Spleen (tissue), 11 donors: ENCODE data around the gene C19orf44. TPM values are rescaled to one million over a fixed set of nuclear protein-coding genes. Genes with fewer than 3 reads are reported as not detected.

Source experiments
- DNase-seq: peaks from one replicate; pipeline ENCODE4 v3.0.0-alpha.2; 2020
- H3K27ac ChIP-seq, 8 donors: fragments of 200-600 bp; sonication (generic) in 7 of 8; 1 replicate in 4 of 8; 2 replicates in 4 of 8; pipeline versions ENCODE4 v1.5.0 to v1.8.0; 2016 to 2021; ENCODE audit warnings: inconsistent platforms in 4 of 8, mild to moderate bottlenecking in 4 of 8, moderate library complexity in 1 of 8
- H3K27me3 ChIP-seq, 7 donors: fragments of 200-600 bp; sonication (generic) in 6 of 7; replicated peaks in 1 of 7; 1 replicate in 4 of 7; 2 replicates in 3 of 7; pipeline versions ENCODE4 v1.5.0 to v1.8.0; 2016 to 2021; ENCODE audit warnings: inconsistent platforms in 3 of 7, mild to moderate bottlenecking in 1 of 7
- H3K36me3 ChIP-seq, 6 donors: fragments of 200-600 bp; sonication (generic) in 5 of 6; 1 replicate in 4 of 6; 2 replicates in 2 of 6; pipeline versions ENCODE4 v1.5.0 to v1.8.0; 2016 to 2021; ENCODE audit warnings: inconsistent platforms in 2 of 6
- H3K4me1 ChIP-seq, 6 donors: fragments of 200-600 bp; sonication (generic) in 5 of 6; 1 replicate in 3 of 6; 2 replicates in 3 of 6; pipeline versions ENCODE4 v1.5.0 to v1.8.0; 2016 to 2021; ENCODE audit warnings: inconsistent platforms in 3 of 6
- H3K4me3 ChIP-seq, 8 donors: fragments of 200-600 bp; sonication (generic) in 7 of 8; 1 replicate in 4 of 8; 2 replicates in 4 of 8; pipeline versions ENCODE4 v1.5.0 to v1.8.0; 2016 to 2021; ENCODE audit warnings: inconsistent platforms in 4 of 8, mild to moderate bottlenecking in 4 of 8, moderate library complexity in 2 of 8
- H3K9me3 ChIP-seq, 8 donors: fragments of 200-600 bp; sonication (generic) in 7 of 8; 1 replicate in 4 of 8; 2 replicates in 4 of 8; pipeline versions ENCODE4 v1.5.0 to v1.8.0; 2016 to 2021; ENCODE audit warnings: inconsistent platforms in 4 of 8
- POLR2A ChIP-seq, 3 donors: fragments of 450-650 bp; IDR thresholded peaks; one replicate each; pipeline ENCODE4 v1.5.1; 2017; ENCODE audit warnings: antibody characterized with exemption in 3 of 3, mild to moderate bottlenecking in 1 of 3
- POLR2AphosphoS5 ChIP-seq, 3 donors: sonication (generic); formaldehyde crosslinking; IDR thresholded peaks; one replicate each; pipeline ENCODE4 v1.5.1; 2017; ENCODE audit warnings: antibody characterized with exemption in 3 of 3
- WGBS, 5 donors: extraction: QIAGEN DNeasy Blood & Tissue Kit in 3 of 5; methylation state at CpG; one replicate each; pipeline versions ENCODE4 v1.1.5 to v1.1.7; 2013 to 2018; 5-methylcytosine and 5-hydroxymethylcytosine counted together
- intact Hi-C: fragments of 100-400 bp; cut with DNase I; formaldehyde crosslinking; loops from one replicate; pipeline ENCODE4 v1.15.0; 2023; ENCODE audit warnings: low total_unique reads
- polyA plus RNA-seq, 3 donors: library from polyadenylated mRNA; stranded (reverse); fragments of 200-250 nt; gene quantifications; one replicate each; pipeline ENCODE4 v1.2.1, GENCODE V29; 2013
- total RNA-seq, 7 donors: library from RNA; depleted of rRNA in 3 of 7; stranded (reverse); fragments of >200 nt in 3 of 7; fragmentation: NEBNext Ultra II Directional in 4 of 7; extraction: Animal tissue kit (Norgen Biotek cat#: 25700) in 4 of 7; gene quantifications; one replicate each; pipeline versions ENCODE4 v1.1.0 to v1.2.1, GENCODE V29; 2016 to 2021
- TF ChIP-seq, protein P1 (sequence below), 11 experiments: fragments of 200-600 bp in 7 of 11; fragments of 450-650 bp in 4 of 11; sonication (generic) in 4 of 11; IDR thresholded peaks in 8 of 11; conservative IDR thresholded peaks in 3 of 11; 1 replicate in 7 of 11; 2 replicates in 4 of 11; pipeline versions ENCODE4 v1.4.0 to v1.8.0; 2016 to 2021; ENCODE audit warnings: antibody characterized with exemption in 11 of 11, inconsistent platforms in 4 of 11, mild to moderate bottlenecking in 1 of 11
- donor health status: healthy with polysubstance abuse.
- donor health status: DM: no; HTN: no; CAD: no; lungs with moderate emphysema.
- donor health status: DM: no; HTN: no; CAD: no.
- donor health status: Bipolar disorder and iron deficiency.
- donor health status: healthy.
- donor health status: DM: no; HTN: no; CAD: no.
- donor health status: DM: yes; HTN: yes; CAD: no.

The C19orf44 gene
- total and polyA plus RNA-seq, 10 donors: 2.3 to 7.5 (median 4.4) TPM

DNA sequence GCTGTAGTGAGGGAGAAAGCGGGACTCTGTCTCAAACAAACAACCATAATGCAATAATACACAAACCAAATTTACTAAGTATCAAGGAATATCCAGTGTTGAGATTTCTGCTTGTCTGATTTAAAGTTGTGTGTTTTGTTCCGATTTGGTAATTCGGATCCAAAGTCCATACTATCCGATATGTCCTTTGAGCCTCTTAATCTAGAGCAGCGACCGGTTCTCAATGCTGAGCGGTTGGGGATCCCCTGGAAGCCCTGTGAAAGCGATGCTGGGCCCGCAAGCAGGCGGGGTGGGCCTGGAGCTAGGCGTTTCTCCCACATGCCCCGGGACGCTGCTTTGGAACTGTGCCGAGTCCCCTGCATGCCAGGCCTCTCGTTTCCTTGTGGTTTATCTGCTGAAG, 20.2 kb downstream of the C19orf44 start:
- DNase-seq: no peak
- no peak overlapping the region for H3K27ac ChIP-seq
- TF ChIP-seq POLR2A (IDR thresholded peaks at IDR 0.05) (no peak), POLR2AphosphoS5 (IDR thresholded peaks at IDR 0.05) (no peak)
- TF ChIP-seq, protein P1, sequence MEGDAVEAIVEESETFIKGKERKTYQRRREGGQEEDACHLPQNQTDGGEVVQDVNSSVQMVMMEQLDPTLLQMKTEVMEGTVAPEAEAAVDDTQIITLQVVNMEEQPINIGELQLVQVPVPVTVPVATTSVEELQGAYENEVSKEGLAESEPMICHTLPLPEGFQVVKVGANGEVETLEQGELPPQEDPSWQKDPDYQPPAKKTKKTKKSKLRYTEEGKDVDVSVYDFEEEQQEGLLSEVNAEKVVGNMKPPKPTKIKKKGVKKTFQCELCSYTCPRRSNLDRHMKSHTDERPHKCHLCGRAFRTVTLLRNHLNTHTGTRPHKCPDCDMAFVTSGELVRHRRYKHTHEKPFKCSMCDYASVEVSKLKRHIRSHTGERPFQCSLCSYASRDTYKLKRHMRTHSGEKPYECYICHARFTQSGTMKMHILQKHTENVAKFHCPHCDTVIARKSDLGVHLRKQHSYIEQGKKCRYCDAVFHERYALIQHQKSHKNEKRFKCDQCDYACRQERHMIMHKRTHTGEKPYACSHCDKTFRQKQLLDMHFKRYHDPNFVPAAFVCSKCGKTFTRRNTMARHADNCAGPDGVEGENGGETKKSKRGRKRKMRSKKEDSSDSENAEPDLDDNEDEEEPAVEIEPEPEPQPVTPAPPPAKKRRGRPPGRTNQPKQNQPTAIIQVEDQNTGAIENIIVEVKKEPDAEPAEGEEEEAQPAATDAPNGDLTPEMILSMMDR (IDR thresholded peaks at IDR 0.05 in 8 of 11, conservative IDR thresholded peaks at IDR 0.05 in 3 of 11): no peak
- H3K4me3 ChIP-seq: no peak overlapping the region
- no peaks in the 10 kb centered on the region for H3K27me3 ChIP-seq
- H3K4me1 ChIP-seq: peaks cover 0 to 16% (median 6%) of the 10 kb centered on the region in 6 donors
- H3K9me3 ChIP-seq: no peaks in the 10 kb centered on the region
- peaks cover 5 to 90% (median 51%) of the 10 kb centered on the region in 6 donors for H3K36me3 ChIP-seq
- intact Hi-C loops: no loop called here
- WGBS, 5 donors: 89 to 92% (median 92%) methylated on average over 15 of the region's 15 CpGs

DNA sequence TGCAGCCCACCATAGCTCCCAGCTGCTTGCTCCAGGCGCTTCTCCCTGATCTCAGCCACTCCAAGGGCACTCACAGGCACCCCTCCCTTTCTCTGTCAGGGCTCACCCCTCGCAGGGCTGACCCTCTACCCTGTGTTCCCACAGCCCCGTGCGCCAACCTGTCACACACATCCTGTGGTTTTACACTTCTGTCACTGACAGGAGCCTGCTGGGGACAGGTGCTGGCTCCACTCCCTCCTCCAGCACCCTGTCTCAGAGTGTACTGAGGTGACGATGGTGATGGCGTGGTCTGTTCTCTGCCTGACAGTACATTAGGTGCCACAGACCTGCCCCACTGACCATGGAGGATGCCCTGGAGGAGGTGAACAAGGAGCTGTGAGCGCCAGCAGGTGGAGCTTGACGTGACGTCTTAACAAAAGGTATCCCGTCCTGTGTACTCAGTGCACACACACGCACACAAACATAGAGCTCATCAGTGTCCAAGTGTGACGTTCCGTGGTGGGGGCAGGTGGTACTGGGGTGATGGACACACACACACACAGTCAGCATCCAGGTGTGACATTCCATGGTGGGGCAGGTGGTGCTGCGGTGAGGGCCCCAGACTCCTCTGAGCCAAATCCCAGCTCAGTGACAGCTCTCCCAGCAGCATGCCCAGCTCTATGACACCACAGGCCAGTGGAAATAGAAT, 20.9 kb downstream of the C19orf44 start:
- Histone ChIP-seq H3K27me3 (no peaks in the 10 kb centered on the region), H3K4me1 (peaks cover 0 to 16% (median 6%) of the 10 kb centered on the region in 6 donors), H3K9me3 (no peaks in the 10 kb centered on the region), H3K4me3 (no peak overlapping the region), H3K27ac (peak overlapping the region in 1 of 8 donors; percentile 27), H3K36me3 (peaks cover 5 to 91% (median 58%) of the 10 kb centered on the region in 6 donors)
- DNase-seq: no peak
- 75 to 81% (median 80%) methylated on average over 11 to 14 of the region's 14 CpGs for WGBS, 5 donors
- TF ChIP-seq POLR2A (IDR thresholded peaks at IDR 0.05) (no peak), POLR2AphosphoS5 (IDR thresholded peaks at IDR 0.05) (peak in 1 of 3 donors; percentile 21)
- intact Hi-C loops: no loop called here

DNA sequence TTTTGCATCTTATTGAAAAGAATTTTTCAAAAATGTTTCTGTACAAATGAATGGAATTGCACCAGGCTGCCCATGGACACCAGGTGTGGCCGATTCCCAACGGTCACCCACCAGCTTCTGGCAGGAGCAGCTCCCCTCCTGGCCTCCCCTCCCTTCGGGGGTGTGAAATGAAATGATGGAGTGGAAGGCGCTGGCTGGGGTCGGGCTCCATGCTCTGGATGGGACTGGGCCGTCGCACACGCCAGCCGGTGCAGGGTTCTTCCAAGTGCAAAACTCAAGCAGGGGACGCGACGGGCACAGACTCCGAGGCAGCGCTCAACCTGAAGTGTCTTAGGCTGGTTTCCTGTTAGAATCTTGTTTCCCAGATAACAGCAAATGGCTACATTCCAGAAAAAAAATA, 21.9 kb downstream of the C19orf44 start:
- DNase-seq: no peak
- H3K4me3 ChIP-seq: no peak overlapping the region
- H3K36me3 ChIP-seq: peaks cover 8 to 91% (median 66%) of the 10 kb centered on the region in 6 donors
- intact Hi-C loops: no loop called here
- 85 to 92% (median 87%) methylated on average over 14 of the region's 14 CpGs for WGBS, 5 donors
- TF ChIP-seq POLR2AphosphoS5 (IDR thresholded peaks at IDR 0.05) (no peak), POLR2A (IDR thresholded peaks at IDR 0.05) (no peak)
- TF ChIP-seq, protein P1 (IDR thresholded peaks at IDR 0.05 in 8 of 11, conservative IDR thresholded peaks at IDR 0.05 in 3 of 11): no peak
- peak overlapping the region in 5 of 8 donors; percentile 13 to 46 (median 35) for H3K27ac ChIP-seq
- H3K4me1 ChIP-seq: peaks cover 0 to 16% (median 6%) of the 10 kb centered on the region in 6 donors
- H3K27me3 ChIP-seq: no peaks in the 10 kb centered on the region
- H3K9me3 ChIP-seq: no peaks in the 10 kb centered on the region

DNA sequence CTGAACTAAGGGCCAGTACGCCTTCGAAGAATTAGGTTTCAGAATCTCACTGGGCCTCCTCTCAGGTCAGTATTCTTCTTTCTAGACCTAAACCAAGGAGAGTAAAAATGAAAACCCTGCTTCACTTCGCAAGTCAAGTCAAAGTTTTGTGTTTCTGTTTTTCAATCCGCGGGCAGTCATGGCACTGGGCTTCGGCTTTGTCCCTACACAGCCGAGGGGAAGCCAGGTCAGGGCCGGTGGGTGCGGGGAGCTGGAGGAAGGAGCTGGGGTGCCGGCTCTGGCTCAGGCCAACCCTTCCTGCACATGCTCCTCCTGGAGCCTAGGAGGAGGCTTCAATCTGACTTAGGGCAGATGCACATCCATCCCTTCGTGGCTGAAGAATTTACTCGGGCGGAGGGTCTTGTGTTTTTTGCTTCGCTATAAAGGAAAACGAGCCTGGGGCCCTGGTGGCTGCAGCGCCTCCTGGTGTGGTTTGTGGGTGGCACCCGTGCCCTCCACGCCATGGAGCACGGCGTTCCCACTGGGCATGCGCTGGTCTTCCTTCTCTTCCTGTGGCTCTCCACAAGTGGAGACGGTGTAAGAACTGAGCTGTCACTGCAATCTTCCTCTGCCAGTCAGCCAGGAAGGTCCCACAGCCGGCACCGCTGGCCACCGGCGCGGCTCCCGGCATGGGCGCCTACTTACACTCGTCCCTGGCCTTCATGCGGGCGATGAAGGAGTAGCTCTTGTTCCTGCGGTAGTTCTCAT, 22.5 kb downstream of the C19orf44 start:
- intact Hi-C loops: no loop called here
- H3K4me1 ChIP-seq: peaks cover 0 to 16% (median 6%) of the 10 kb centered on the region in 6 donors
- no peak for DNase-seq
- H3K27ac ChIP-seq: peak overlapping the region in 5 of 8 donors; percentile 13 to 46 (median 35)
- WGBS, 5 donors: 74 to 91% (median 80%) methylated on average over 32 to 33 of the region's 33 CpGs
- H3K4me3 ChIP-seq: no peak overlapping the region
- no peaks in the 10 kb centered on the region for H3K27me3 ChIP-seq
- TF ChIP-seq POLR2A (IDR thresholded peaks at IDR 0.05) (no peak), POLR2AphosphoS5 (IDR thresholded peaks at IDR 0.05) (peak; percentile 11 to 55 (median 48))
- TF ChIP-seq, protein P1 (IDR thresholded peaks at IDR 0.05 in 8 of 11, conservative IDR thresholded peaks at IDR 0.05 in 3 of 11): peak in 2 of 11 experiments; percentile 17 to 28
- H3K36me3 ChIP-seq: peaks cover 8 to 91% (median 71%) of the 10 kb centered on the region in 6 donors
- no peaks in the 10 kb centered on the region for H3K9me3 ChIP-seq
